Fibroblast of peridontal ligament (primary cell): ENCODE data around the gene TMCC3.
A peak's percentile ranks its signal among the peaks of the same experiment; 100 is the strongest.
"Not testable (repeated sequence)": the region's sequence is repeated elsewhere in the genome, so short reads cannot be mapped to it uniquely, and the experiment has no call there.

Source experiments
- DNase-seq: peaks from one replicate; pipeline ENCODE4 v3.0.0-alpha.2; 2010; ENCODE audit errors: extremely low read depth

The TMCC3 gene

GRCh38 chr12:94601307-94601706, 49.0 kb downstream of the TMCC3 start:
- not testable (repeated sequence) for DNase-seq

DNA sequence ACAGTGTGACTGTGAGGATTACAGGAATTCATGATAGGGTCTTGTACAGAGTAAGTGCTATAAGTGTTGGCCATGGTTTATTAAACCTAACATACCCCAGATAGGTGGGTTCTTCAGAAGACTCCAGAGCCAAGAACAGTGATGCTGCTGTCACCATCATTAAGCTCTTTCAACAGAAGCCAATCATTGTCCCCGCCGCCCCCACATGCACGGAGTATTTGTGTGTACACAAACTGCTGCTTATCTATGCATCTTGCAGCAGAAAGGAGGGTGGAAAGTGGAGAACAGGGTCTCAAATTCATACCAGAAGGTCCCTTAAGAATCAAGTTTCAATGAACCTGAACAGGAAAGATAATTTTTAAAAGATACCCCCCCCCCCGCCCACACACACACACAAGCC, 51.2 kb downstream of the TMCC3 start:
- no peak for DNase-seq

- no peak for DNase-seq
Observed at GRCh38 chr12:94597268-94597667, 53.1 kb downstream of the TMCC3 start.

DNA sequence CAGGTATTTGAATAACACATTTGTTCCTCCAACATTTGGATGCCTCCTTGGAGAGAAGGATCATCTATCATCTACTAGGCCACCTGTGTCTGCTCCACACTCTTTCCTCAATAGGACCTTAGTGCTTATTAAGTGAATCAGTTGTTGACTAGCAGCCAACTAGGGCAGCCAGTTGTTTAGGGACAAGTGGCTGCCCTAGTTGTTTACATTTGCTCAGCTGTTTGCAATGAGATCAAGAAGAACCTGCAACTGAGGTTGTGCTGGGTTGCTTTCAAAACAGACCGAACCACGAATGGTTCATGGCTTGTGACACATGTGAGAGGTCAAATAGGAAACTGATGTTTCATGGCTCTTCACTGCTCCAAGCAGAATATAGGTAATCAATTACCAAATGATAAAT, 53.8 kb downstream of the TMCC3 start:
- DNase-seq, result no peak

DNA sequence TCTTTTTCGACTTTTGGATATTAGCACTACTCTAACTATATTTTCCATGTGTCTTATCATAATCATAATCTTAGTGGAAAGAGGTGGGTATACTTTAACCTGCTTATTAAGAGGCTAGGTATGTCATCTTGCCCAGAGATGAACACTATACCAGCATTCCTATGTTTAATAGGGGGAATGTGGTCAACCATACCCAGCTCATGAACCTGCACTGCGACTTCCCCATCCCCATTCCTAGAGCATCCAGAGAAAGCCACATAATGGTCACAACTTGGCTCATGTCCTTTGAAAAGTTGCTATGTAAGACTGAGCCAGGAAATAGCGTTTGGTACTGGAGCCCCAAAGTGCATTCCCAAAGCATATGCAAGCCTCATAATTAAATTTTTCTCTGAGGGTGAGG, 55.2 kb downstream of the TMCC3 start:
- DNase-seq, result no peak

DNA sequence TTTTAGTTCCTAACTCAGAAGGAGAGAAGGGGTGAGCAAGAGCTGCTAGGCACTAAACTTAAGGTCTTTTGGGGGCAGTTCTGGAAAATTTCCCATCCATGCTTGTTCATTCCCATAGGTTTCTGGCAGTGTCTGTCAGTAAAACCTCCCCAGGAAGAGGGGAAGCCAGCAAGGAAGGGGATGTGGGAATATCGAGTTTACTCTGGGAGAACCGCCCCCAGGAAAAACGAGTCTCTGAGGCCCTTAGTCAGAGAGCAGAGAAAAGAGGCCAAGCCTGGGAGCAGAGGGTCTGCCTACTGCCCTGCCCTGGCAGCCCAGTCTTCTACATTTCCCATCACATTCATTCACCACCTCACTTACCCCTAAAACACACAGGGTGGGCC, 55.9 kb downstream of the TMCC3 start:
- DNase-seq, result no peak

DNA sequence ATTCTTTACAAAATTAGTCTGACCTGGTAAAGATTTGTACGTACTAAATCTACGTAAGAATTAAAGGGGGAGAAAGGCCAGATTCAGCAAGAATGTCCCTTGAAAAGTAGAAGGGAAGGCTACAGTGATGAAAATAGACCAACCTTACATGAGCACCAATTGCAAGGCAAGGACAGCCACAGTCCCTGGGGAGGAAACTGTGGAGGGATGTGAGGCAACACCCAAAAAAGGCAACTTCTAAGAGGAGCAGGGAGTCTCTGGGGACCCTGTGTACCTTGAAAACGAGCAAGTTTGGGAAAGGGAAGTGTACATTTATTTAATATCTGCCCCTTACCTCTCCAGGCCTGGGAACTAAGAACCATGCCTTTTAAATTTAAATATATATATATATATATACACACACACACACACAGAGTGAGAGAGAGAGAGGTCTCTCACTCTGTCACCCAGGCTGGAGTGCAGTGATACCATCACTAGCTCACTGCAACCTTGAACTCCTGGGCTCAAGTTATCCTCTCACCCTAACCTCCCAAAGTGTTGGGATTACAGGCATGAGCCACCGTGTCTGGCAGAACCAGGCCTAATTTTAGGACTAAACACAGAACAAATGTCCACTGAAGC, 56.4 kb downstream of the TMCC3 start:
- no peak for DNase-seq

DNA sequence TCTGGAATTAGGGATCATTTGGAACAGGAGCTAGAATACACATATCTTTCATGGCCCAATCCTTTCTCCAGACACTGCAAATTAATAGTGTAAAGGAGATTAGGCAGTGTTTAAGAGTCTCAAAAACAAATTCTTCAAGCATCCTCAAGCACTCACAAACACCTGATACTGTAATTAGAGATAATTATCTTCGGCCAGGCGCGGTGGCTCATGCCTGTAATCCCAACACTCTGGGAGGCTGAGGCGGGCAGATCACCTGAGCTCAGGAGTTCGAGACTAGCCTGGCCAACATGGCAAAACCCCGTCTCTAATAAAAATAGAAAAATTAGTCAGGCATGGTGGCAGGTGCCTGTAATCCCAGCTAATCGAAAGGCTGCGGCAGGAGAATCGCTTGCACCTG, 57.6 kb downstream of the TMCC3 start:
- DNase-seq, result not testable (repeated sequence)

GRCh38 chr12:94592080-94592479, 58.3 kb downstream of the TMCC3 start:
- no peak for DNase-seq

DNA sequence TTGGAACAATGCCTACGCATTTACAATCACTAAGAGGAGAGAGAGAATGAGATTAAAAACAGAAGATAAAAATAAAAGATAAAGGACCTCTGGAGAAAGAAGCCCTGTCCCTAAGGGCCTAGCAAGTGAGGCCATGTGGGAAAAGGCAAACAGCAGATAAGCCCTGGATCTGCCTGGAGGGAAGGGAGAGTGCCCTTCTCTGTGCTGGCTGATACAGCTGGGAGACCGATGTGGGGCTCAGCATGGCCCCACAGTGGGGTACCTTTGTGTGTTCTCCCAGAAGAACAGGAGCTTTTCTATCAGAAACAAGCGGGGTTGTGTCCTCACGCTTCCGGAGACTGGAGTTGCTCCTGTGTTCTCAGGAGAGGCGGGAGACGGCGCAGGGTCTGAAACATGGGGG, 59.9 kb downstream of the TMCC3 start:
- DNase-seq, result no peak

DNA sequence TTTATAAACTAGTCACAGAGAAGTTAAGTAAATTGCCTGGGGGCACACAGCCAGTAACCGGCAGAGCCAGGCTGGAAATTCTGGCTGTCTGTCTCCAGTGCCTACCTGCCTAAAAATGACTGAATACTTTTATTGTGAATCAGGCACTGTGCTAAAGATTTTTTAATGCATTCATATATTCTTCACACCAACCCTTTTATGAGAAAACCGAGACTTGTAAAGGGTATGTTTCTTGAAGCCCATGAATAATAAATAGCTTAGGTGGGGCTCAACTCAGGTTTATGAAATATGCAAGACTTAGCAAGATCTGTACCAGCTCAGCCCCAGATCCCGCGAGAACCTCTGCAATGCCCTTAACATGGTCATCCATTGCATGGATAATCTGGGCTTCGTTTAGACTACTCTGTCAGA, 60.8 kb downstream of the TMCC3 start:
- no peak for DNase-seq

DNA sequence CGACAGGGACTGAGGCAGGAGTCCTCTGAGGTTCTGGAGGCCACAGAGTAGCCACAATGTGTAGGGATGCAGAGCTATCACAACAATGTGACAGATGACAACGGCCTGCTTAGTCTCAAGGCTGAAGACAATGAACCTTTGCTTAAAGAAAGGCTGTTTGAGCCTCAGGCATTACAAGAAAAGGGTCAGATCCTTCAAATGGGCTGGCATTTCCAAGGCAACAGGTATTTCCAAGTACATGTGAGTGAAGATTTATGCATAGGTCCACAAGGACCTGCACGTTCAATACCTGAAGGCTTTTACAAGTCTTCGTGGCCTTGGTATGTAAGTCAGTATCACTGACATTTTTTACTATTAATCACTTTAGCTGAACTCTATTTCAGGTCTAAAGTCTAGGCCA, 62.0 kb downstream of the TMCC3 start:
- no peak for DNase-seq

DNA sequence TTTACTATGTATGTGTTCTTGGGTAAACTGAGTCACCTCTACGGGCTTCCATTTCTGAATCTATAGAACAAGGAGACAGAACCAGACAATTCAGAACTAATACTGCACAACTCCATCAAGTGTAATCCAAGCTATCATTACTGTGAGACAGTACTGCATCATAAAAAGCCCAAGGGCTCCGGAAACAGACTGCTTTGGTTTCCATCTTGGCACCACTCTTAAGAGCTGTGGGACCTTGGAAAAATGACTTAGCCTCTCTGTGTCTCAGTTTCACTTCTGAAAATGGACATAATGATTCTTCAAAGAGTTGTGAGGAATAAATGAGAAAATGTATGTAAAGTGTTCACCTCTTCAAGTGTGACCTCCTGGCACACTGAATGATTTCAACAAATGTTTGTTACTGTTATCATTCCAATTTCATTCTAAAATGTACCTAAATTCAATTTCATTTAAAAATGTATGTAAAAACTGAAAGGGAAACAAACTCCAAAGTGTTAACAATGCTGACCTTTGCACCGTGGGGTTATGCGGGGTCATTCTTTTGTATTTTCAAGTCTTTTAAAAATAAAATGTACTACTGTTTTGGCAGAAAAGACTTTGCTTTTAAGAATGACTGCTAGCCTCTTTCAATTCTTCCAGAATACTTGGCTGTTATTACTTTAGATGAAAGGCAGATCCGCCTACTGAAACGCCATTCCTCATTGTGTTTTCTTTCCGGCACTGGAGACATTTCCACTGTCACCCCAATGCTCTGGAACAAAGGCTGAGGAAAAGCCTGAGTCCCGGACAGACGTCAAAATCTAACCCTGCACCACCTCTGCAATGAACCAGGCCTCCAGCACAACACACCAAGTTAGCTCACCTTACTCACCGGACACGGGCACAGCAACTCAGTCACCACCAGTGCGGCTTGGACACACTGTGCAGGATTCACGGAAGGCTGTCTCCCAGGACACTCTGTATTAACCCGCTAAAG, 62.8 kb downstream of the TMCC3 start:
- no peak for DNase-seq

DNA sequence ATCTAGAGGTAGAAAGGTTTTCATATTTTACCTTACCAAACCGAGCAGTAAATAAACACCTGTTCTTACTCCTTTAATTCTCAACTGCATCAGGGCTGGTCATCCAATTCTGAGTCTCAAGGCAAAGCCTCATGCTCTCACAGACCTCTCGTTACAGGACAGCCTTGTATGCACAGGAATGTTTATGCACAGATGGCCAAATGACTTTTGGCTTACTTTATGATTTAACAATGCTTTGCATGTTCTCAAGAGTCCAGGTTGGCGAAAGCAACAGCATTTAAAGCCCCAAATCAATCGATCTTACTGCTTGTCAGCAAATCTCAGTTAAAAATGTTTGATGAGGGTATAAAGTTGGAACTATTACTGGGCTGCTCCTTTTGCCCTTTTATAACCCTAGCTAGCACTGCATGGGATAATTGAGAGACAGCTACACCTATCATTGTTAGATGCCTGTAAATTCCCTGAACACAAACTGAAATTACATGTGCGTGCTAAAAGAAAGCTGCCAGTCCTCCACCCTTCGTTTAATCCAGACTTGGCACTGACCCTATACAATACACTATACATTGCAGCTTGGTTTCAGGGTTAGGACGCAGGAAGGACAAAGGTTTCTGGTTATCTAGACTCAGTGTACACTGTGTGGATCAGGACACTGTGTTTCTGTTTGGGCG, 63.6 kb downstream of the TMCC3 start:
- DNase-seq, result no peak

- DNase-seq, result no peak
Observed at GRCh38 chr12:94585626-94586025, 64.7 kb downstream of the TMCC3 start.

DNA sequence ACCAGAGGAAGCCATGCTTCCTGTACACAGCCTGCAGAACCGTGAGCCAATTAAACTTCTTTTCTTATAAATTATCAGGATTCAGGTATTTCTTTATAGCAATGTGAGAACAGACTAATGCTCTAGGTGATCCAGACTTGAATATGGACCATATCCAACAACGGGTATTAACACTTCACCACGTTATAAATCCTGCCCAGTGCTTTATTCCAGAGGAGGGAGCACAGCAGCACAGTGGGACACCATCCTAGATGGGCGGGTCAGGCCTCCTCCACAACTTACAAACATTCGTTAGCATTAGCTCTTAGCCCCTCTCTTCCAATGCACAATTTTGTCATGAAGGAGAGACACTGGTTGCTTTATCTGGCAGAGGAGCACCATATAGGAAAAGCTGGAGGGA, 66.0 kb downstream of the TMCC3 start:
- no peak for DNase-seq

DNA sequence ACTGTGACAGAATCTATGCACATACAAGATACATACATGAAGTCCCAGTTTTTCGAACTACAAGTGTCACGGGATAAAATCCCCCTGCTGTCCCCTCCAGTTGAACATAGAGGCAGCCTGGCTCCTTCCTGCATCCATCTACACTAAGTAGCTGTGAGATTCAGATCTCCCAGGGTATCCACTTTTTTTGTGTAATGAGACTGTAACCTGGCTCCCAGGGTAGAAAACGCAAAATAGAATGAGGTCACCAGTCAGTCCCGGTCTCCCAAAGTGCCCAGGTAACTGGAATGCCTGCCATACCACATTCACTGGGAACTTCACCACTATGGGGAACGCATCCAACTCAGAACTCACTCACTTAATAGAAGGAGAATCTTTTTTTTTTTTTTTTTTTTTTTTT, 67.8 kb downstream of the TMCC3 start:
- no peak for DNase-seq

DNA sequence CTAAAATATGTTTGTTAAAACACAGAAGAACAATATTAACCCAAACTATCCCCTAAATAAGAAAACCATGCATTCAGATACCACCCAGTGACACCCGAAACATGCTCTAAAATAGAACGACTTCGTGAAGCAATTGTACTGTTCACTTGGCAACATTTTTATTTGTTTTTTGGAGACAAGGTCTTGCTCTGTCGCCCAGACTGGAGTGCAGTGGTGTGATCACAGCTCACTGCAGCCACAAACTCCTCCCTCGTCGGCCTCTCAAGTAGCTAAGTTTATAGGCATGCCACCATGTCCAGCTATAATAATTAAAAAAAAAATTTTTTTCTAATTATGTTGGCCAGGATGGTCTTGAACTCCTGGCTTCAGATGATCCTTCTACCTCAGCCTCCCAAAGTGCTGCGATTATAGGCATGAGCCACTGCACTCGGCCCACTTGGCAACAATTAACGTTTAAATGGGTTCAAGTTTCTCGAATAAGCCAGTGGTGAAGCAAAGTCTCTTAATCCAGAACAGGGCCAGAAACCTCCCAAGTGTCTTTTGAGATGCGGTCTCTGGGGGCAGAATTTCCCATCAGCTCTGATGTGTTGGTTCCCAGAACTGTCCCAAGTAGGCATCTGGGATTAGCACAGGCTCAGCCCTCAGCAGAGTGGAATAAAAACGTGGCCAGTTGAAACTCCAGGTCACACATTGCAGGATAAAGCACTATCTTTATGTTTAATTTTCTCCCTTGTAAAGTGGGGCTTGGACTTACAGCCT, 74.5 kb downstream of the TMCC3 start:
- no peak for DNase-seq

DNA sequence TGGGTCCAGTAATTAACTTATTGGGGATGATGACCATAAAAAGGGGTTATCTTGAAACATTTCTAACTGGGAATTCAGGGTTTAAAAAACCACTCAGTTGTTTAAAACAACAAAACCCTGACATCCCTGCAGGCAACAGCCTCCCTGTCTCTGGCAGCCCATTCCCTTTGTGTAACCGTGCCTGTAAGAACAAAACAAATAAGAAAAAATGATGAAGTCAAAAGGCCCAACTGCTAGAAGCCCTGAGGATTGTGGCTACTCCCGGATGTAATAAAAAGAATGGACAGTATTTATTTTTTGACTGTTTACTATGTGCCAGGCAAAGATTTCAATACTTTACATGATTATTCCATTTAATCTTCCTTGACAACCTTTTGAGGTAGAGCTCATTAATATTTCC, 75.3 kb downstream of the TMCC3 start:
- no peak for DNase-seq

GRCh38 chr12:94571556-94571955, 78.8 kb downstream of the TMCC3 start:
- peak; percentile 12 for DNase-seq

GRCh38 chr12:94570161-94570560, 80.2 kb downstream of the TMCC3 start:
- peak; percentile 13 for DNase-seq

DNA sequence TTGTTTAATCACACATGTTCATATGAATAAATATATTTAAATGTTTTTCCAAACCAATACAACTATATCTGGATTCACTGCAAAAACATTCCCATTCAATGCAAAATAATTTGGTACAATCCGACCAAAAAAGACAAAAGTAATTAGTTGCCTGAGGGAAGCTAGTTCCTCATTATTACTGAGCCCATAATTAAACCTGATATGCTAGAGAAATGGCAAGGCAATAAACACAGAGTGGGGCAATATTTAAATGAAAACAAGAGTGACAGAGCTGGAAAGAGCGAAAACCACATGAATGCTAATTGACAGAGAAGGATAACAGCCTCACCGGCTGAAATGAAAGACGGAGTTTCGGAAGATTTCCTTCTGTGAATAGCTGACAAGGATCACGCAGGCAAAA, 82.6 kb downstream of the TMCC3 start:
- DNase-seq, result no peak
